ENCODE data around the gene RELL2.
A peak's percentile ranks its signal among the peaks of the same experiment; 100 is the strongest.

The RELL2 gene

GRCh38 chr5:141623186-141623585 is 13.6 kb upstream of the RELL2 start:
- DNase-seq: no peak

GRCh38 chr5:141623611-141624010 is 13.2 kb upstream of the RELL2 start:
- DNase-seq: no peak

DNA sequence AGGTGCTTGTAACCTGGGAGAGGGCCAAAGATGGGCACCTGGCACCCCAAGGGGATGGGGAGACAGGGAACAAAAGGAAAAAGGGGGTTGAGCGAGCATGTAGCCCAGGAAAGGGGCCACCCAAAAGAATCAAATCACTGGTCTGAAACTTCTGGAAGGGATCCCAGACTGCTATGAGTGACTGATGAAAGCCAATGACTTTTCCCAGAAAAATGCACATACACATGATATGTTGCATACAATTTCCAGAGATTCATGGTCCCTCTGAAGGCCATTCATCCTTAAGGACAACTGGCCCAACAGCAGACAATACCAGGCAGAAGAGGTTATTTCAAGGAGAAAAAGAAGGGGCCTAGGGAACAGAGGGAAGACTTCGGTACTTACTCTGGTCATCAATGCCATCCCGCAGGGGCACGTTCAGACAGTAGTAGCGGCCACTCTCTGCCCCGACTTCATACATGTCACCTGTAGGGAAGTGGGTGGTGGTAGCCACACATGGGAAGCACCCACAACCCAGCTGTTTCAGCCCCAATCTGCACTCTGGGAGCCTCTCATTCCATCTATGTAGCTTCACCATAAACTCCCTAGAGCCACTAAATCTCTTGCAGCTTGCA is 8.5 kb upstream of the RELL2 start:
- DNase-seq: no peak

GRCh38 chr5:141630570-141631140 is 6.1 kb upstream of the RELL2 start:
- no peak for DNase-seq

DNA sequence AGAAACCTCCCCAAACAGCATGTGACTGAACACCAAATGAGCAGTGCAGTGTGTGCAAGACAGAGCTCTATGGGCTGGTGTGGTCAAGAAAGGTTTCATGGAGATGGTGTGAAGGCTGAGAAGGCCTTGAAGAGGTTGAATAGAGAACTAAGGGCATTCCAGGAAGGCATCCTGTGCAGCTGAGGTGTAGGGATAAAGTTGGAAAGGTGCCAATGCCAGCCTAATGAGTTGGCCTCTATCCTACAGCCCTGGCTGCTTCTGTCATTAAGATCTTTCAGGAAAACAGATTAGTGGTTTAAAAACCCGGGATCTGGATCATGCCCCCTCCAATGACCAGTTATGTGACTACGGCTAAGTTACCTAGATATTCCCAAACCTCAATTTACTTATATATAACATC is 4.1 kb upstream of the RELL2 start:
- no peak for DNase-seq

GRCh38 chr5:141633871-141634561 is 2.8 kb upstream of the RELL2 start:
- peak; percentile 76 for DNase-seq

- no peak for DNase-seq
These were observed 2.1 kb upstream of the RELL2 start for GRCh38 chr5:141634720-141635119.

GRCh38 chr5:141635646-141636045 is 1.2 kb upstream of the RELL2 start:
- DNase-seq: no peak

- no peak for DNase-seq
These were observed 738 bp upstream of the RELL2 start for GRCh38 chr5:141636106-141636412.

DNA sequence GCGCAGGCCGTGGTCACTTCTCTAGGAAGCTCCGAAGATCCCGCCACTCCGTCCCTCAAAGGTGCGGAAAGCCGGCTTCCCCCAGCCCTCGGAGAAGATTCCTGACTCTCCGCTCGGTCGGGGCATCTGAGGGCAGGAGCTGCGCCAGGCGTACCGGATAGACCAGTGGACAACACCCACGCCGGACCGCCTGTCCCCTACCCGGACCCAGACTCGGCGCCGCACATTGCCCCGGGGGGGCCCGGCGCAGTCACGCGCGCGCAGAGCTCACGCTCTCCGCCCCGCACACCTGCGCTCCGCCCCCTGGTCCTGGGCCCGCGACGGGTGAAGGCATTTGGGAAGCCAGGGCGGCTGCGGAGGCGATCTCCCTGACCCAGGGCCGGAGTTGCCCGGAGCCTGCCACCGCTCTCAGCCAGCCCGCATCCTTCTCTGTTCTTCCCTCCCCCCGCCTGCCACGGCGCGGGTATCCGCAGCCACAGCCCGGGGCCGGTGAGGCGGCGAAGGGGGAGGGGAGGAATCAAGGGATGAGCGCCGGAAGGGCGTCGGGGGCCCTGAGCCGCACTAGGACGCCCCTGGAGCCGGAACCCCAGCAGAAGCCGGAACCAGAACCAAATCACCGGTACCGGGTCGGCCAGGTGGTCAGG is 448 bp downstream of the RELL2 start:
- DNase-seq: peak; percentile 47

DNA sequence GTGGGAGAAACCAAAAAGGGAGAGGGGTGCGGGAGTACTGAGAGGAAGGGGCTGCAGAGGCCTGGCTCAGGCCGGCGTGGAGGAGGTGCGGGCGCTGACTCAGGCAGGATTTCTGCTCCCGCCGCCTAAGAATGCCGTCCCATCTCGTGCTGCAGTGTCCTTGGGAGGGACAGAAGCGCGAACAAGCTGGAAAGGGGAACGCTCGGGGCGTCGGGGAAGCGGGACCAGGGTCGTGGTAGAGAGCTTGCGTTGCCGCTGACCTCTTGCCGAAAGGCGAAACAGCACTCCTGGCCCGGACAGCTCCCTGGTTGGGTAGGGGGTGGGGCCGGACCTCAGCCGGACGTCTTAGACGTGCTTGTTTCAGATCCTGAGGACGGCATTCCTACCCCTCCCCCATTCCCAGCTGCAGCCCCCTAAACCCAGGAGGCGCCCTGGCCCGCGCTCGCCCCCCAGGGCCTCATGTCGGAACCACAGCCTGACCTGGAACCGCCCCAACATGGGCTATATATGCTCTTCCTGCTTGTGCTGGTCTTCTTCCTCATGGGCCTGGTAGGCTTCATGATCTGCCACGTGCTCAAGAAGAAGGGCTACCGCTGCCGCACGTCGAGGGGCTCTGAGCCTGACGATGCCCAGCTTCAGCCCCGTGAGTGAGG is 1.1 kb downstream of the RELL2 start:
- peak; percentile 80 for DNase-seq

DNA sequence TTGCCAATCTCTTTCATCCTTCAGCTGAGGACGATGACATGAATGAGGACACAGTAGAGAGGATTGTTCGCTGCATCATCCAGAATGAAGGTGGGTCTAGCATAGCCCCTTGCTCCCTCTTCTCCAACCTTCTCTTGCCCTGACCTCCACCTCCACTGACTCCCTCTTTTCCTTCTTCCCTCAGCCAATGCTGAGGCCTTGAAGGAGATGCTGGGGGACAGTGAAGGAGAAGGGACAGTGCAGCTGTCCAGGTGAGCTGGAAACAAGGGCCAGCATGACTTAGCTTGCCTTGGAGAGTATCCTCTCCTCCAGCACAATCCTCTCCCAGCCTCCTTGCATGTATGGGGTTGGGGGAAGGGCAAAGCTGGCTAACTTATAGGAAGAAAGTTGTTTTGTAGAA is 2.0 kb downstream of the RELL2 start:
- DNase-seq: no peak

DNA sequence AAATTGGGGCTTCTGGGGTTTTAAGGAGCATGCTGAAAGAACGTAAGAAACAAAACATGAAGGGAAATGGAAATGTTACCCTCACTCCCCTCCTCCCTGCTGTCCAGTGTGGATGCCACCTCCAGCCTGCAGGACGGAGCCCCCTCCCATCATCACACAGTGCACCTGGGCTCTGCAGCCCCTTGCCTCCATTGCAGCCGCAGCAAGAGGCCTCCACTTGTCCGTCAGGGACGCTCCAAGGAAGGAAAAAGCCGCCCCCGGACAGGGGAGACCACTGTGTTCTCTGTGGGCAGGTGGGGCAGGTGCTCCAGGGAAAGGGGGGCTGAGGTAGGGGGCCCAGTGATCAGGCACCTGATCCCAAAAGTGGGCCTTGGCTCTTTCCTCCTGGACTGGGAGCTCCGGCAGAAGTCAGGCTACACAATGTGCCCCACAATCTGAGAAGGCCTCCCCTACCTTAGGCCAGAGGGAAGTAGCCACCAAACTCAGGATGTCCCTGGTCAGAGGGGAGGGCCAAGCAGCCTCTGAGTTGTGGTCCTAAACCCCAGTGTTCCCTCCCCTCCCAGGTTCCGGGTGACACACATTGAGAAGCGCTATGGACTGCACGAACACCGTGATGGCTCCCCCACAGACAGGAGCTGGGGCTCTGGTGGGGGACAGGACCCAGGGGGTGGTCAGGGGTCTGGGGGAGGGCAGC is 2.7 kb downstream of the RELL2 start:
- no peak for DNase-seq

DNA sequence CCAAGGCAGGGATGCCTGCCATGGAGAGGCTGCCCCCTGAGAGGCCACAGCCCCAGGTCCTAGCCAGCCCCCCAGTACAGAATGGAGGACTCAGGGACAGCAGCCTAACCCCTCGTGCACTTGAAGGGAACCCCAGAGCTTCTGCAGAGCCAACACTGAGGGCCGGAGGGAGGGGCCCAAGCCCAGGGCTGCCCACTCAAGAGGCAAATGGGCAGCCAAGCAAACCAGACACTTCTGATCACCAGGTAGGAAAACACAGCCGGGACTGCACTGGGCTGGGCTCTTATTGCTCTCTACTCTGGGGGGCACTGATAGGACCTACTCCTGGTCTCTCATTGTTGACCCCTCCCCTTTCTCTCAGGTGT is 3.2 kb downstream of the RELL2 start:
- no peak for DNase-seq

- no peak for DNase-seq
These were observed 3.9 kb downstream of the RELL2 start for GRCh38 chr5:141640698-141641097.

DNA sequence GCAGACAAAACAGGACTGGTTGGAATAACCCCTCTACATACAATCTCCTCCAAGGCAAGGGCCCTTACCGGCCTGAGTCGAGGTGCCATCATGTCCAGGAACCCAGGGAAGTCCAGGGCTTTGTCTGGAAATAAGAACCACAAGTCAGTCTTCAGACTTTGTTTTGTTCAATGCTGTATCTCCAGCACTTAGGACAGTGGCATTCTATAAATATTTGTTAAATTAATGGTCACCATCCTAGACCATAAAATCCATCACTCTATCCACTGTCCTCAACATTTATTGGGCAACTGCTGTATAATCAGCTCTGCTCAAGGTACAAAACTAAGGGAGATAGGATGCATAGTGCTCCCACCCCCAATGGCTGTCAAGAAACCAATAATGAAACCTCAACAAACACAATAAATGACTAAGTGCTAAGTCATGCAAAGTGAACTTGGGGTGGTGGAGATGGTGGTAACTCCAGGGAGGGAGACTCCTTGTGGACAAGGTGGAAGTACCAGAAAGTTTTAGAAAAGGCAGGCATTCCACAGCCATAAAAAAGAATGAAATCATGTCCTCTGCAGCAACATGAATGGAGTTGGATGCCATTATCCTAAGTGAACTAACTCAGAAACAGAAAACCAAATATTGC is 5.0 kb downstream of the RELL2 start:
- DNase-seq: peak; percentile 53

GRCh38 chr5:141646026-141646425 is 9.2 kb downstream of the RELL2 start:
- DNase-seq: no peak

DNA sequence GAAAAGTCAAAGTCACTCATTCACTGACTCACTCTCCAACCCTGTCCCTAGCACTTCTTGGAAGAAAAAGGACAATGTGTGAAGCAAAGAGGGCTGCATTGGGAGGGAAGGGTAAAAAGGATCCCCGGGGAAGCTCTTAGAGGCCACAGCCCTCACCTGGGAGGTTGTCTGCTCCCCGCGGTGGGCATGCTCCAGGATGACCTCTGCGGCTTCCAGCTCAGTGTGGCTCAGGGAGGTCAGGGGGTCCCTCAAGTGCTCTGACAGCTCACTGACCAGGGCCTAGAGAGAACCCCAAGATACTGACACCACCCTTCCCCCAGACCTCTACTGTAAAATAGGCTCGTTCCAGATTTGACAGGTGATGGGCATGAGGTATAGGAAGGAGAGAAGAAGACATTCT is 10.4 kb downstream of the RELL2 start:
- no peak for DNase-seq

DNA sequence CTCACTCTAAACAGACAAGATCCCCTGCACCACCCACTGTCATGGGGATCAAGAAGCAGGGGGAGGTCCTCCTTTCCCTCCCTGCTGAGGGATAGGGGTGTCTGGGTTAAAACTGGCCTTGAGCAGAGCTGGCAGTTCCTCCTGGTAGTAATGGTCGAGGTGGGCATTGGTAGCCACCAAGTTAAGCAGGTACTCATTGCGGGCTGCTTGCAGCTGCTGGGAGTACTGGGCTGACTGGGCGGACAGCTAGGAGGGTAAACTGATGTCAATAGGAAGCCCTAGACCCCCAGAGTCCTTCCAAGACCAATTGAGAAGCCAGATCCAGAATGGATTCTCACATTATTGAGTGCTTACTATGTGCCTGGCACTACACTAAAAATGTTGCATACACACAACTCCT is 11.1 kb downstream of the RELL2 start:
- DNase-seq: no peak

- DNase-seq: no peak
These were observed 12.4 kb downstream of the RELL2 start for GRCh38 chr5:141649056-141649688.

- DNase-seq: no peak
These were observed 13.2 kb downstream of the RELL2 start for GRCh38 chr5:141649972-141650371.

All from OCI-M1 (cell line).